ENCODE measurements around the gene BCR.

The BCR gene

GRCh38 chr22:23157560-23158515 lies 22.5 kb upstream of the BCR start:
- no peak for TF ChIP-seq CTCF (IDR thresholded peaks at IDR 0.05; ENCODE audit: borderline replicate concordance, insufficient read depth, low read depth, low read length)
- no peak overlapping the region for H3K4me3 ChIP-seq (ENCODE audit: low read depth, low read length)

- H3K4me3 ChIP-seq (ENCODE audit: low read depth, low read length), result no peak overlapping the region
- TF ChIP-seq CTCF (IDR thresholded peaks at IDR 0.05; ENCODE audit: borderline replicate concordance, insufficient read depth, low read depth, low read length), result no peak
Measured at GRCh38 chr22:23158516-23159290, 21.6 kb upstream of the BCR start.

GRCh38 chr22:23159291-23159630 lies 21.0 kb upstream of the BCR start:
- no peak for TF ChIP-seq CTCF (IDR thresholded peaks at IDR 0.05; ENCODE audit: borderline replicate concordance, insufficient read depth, low read depth, low read length)

GRCh38 chr22:23161029-23161428 lies 19.3 kb upstream of the BCR start:
- no peak for TF ChIP-seq CTCF (IDR thresholded peaks at IDR 0.05; ENCODE audit: borderline replicate concordance, insufficient read depth, low read depth, low read length)
- H3K4me3 ChIP-seq (ENCODE audit: low read depth, low read length), result no peak overlapping the region

More at GRCh38 chr22:23159291-23159630, 21.0 kb upstream of the BCR start:
- no peak overlapping the region for H3K4me3 ChIP-seq (ENCODE audit: low read depth, low read length)

GRCh38 chr22:23161574-23161973 lies 18.7 kb upstream of the BCR start:
- no peak overlapping the region for H3K4me3 ChIP-seq (ENCODE audit: low read depth, low read length)
- TF ChIP-seq CTCF (IDR thresholded peaks at IDR 0.05; ENCODE audit: borderline replicate concordance, insufficient read depth, low read depth, low read length), result no peak

- no peak overlapping the region for H3K4me3 ChIP-seq (ENCODE audit: low read depth, low read length)
- no peak for TF ChIP-seq CTCF (IDR thresholded peaks at IDR 0.05; ENCODE audit: borderline replicate concordance, insufficient read depth, low read depth, low read length)
Measured at GRCh38 chr22:23163665-23164064, 16.6 kb upstream of the BCR start.
